DMS153 treated with DMSO at 0.1 percent for 48 hours (cell line): Measurements from ENCODE around the gene SNRPA.

Experiments used
- DNase-seq: peaks from one replicate; lab custom pipeline; 2025; ENCODE audit not compliant: unreplicated experiment; lab: John Stamatoyannopoulos, UW

SNRPA gene

DNA sequence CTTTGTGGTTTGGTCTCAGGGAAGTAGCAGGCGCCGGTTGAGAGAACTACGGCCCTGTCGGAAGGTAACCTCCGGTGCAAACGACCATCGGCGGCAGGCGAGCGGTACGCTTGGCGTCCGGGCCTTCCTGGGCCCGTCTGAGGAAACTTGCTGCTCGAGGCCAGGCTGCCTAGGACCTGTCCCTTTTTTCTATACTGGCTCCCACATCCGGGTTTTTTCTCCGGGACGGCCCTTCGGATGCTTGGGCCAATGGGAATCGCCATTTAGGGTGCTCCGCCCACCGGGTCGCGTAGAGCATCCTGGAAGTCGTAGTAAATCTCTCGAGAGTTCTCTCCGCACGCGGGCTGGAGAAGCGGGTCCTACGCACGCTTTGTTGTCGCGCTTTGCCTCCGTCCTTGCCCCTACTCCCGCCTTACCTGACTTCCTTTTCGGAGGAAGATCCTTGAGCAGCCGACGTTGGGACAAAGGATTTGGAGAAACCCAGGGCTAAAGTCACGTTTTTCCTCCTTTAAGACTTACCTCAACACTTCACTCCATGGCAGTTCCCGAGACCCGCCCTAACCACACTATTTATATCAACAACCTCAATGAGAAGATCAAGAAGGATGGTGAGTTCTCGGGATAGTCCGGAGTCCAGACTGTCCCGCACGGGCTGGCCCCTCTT lies at the start of gene SNRPA:
TSS of gene SNRPA (plus strand) at position 330 of the 664 bp plus-strand sequence. CDS start at position 536, 206 bp downstream.
- DNase-seq, result peak; percentile 98

DNA sequence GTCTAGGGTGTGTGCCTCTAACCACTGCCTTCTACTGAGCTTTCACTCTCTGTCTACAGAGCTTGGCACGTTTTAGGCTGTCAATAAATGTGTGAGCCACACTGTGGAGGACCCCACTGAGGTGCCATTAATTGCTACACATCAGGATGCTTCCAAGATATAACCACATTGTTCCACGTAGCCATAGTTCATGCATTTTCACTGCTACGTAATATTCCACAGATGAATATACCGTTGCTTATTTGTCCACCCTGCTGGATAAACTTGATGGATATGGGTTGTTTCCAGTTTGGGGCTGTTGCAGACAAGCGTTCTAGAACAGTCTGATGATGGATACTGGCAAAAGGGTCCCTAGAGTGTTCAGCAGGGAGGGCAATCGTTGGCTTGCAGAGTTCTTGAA lies 49.2 kb upstream of the SNRPA start:
- no peak for DNase-seq

DNA sequence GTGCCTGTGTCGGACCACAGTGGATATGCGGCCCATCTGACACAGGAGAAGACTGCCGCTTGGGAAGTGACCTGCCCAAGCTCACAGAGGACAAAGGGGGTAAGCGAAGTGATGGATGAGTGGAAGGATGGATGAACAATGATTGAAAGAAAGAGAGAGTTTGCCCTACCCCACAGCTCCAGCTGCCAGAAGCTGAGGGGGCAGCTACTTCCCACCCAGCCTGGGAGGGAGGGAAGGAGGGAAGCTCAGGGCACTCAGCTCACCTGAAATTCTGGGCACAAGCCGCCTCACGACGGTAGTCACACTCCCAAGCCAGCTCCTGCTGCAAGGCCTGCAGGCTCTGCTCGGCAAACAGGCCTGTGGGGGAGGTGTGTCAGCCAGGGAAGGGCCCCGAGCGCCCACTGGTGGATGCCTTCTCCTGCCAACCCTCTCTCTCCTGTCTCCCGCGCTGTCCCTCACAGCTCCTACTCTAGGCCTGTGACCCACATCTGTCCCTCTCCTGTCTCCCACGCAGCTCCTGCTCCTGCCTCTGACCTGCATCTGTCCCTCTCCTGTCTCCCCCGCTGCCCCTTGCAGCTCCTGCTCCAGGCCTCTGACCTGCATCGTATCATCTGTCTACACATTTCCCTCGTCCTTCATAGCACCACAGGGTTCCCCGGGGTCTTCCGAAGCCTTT lies 48.5 kb upstream of the SNRPA start:
- DNase-seq, result no peak

DNA sequence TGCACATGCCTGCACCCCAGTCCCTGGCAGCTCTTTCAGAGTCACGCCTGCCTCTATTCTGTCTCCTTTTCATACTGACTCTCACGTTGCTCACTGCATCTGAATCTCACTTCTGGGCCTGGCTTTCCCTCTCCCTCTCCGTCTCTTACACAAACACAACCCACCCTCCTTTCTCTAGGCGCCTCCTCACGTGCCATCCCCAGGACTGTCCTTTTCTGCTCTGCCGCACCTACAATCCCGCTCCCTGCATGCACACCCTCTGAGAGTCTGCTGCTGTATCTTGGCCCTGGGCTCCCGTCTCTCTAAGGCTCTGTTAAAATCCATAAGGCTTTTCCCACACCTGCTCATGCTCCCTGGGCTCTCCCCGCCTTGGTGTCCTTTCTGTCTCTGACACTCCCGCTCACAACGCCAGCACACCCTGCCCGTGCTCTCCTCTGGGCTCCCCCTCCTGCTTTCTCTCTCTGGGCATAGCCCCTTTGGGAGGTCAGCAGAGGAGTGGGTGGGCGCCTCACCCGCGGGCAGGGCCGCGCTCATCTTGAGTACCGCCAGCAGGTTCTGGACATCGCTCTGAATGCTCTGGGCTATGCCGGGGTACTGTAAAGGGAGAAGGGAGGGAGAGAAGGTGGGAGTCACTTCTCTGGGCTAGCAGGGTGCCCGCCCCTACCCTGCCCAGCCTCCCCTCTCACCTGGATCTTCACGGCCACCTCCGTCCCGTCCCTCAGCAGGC lies 47.8 kb upstream of the SNRPA start:
- no peak for DNase-seq

DNA sequence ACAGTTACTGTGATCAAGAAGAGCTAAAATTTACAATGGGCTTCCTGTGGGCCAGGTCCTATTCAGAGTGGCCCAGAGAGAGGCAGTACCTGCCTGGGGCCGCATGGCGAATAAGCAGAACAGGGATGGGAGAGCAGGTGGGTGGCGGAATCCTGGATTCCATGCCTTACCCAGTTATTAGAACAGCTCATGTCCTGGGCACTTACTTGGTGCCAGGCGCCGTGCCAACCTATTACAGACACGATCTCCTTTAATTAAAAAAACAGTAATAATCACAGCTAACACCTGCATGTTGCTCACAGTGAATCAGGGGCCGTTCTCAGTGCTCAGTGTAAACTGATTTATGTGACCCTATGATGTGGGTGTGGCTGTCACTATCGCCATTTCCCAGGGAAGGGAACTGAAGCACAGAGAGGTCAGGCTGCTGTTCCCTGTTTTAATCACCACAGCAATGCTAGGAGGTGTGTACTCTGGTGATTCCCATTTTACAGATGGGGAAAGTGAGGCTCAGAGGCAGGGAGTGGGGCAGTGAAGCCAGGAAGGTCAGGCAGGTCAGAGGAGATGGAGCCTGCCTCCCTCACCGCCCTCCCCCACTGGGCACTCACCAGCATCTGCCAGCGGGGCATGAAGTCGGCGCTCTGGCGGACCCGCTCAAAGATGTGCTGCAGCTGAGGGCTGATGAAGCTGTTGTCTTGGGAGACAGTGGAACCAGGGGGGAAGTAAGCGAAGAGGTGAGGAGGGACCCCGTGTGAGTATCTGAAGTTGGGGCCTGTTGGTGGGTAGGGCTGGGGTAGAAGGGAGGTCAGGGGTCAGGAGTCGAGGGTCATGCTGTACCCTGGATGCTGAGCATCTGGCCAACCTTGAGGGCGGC lies 46.3 kb upstream of the SNRPA start:
- DNase-seq, result no peak

DNA sequence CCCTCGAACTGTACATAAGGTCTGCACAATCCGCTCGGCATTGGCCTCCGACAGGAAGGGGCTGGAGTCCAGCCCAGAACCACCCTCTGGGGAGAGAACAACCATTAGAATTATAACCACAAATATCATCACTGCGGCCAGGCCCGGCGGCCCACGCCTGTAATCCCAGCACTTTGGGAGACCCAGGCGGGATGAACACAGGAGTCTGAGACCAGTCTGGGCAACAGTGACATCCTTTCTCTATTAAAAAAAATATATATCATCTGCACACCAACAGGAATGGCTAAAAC lies 45.7 kb upstream of the SNRPA start:
- DNase-seq, result no peak

DNA sequence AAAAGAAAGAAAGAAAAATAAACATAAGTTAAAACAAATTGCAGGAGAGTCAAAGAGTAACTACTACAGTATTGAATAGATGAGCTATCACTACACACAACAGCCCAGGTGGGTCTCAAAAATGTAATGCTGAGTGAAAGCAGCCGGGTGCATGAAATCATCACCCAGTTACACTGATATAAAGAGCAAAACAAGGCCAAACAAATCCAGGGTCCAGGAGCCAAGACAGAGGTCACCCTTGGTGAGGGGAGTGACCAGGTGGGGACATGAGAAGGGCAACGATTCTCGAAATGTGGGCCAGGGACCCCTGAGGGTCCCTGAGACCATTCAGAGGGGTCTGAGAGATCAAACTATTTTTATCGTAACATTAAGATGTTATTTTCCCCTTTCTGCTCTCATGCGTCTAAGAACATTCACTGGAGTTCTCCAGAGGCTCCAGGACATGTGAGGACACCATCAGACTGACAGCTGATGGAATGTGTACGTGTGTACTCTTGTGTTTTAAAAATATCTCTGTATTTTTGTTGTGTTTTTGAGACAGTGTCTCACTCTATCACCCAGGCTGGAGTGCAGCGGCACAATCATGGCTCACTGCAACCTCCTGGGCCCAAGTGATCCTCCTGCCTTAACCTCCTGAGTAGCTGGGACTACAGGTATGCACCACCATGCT lies 44.9 kb upstream of the SNRPA start:
- no peak for DNase-seq

DNA sequence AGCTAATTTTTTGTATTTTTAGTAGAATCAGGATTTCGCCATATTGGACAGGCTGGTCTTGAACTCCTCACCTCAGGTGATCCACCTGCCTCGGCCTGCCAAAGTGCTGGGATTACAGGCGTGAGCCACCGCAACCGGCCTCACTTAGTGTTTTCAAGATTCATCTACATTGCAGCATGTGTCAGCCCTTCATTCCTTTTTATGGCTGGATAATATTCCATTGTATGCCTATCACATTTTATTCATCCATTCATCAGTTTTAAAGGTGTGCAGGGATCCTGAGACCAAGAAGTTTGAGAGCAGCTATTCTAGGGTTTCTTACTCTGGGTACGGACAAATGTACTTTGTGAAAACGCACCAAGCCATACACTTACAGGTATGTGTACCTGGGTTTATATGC lies 43.4 kb upstream of the SNRPA start:
- no peak for DNase-seq

DNA sequence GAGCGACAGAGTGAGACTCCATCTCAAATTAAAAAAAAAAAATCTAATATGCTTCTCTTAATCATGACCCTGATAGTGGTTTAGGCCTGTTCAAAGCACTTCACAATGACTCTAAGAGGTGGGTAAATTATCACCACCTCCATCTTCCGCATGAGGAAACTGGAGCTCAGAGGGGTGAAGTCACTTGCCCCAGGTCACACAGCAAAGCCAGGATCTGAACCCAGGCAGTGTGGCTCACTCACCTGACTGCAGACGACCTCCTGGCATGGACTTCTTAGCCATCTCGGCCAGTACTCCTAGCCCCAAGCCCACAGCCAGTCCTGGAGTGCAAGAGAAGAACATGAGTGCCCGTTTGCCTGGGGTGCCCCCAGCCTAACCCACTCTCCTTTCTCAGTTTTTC lies 41.2 kb upstream of the SNRPA start:
- no peak for DNase-seq

DNA sequence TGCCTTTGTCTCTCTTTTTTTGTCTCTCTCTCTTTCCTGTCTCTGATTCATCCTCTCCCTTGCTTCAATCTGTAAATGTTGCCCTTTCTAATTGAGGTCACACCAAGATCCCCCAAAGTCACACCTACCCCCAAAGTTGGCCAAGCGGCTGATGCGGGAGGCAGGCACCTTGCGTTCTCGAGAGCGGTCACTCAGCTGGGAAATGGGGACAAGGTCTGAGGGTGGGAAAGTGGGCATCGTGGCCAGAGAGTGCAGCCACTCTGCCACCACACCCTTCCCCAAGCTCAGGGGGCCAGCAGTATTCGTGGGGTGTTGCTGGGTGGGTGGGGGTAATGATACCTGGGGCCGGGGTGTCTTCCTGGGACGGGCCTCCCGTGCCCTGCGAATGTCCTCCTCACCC lies 37.1 kb upstream of the SNRPA start:
- DNase-seq, result no peak

DNA sequence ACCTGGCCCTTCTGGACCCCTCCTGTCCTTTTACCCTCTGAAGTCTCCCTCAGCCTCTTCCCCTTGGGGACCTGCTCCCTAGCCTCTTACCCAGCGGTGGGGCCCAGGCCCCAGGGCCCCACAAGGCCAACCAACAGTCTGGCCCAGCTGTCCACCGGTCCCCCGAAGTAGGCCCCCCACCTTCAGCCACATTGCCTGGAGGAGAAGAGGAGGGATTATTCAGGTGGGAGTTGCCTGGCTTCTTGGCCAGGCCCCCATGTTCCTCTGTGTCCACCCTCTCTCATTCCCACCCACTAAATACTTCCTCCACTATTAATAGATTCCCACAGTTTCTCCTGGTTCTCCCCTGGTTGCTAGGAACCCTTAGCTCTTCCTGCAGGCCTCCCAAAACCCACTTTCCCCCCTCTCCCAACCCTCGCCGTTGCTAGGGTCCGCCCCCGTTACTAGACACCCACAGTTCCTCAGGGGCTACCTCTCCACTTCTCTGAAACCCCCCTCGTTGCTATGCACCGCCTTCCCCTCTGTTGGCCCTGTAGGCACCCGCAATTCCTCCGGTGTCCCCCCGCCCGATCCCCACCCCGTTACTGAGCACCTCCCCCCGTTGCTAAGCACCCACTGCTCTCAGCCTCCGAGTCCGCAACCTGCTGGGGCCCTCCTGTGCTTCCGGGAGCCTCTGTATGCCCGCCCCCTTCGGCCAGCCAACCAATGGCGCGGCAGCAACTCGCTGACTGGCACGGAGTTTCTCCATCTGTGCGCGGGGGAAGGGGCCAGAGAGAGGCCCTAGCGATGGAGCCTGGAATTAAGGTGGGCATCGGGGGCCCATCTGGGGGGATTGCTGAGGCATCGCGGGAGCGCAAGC lies 36.3 kb upstream of the SNRPA start:
- peak; percentile 89 for DNase-seq

DNA sequence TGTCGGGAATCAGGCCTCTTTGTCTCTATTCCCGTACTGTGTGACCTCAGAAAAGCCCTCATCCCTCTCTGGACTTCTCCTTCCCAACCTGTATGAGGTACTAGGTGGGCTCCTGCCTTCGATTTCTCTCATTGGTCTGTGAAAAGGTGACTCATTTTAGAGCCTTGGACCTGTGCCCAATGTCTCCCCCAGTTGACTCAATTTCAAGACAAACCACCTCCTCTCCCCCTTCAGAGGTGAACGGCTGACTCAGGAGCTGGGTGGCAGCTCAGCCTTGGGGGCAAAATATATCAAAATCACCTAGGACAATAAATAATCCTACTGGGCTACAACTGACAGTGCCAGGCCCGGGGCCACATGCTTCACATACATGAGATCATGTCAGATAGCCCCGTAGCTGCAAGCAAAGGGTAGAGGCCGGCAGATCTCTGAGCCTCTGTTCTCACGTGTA lies 34.9 kb upstream of the SNRPA start:
- no peak for DNase-seq

DNA sequence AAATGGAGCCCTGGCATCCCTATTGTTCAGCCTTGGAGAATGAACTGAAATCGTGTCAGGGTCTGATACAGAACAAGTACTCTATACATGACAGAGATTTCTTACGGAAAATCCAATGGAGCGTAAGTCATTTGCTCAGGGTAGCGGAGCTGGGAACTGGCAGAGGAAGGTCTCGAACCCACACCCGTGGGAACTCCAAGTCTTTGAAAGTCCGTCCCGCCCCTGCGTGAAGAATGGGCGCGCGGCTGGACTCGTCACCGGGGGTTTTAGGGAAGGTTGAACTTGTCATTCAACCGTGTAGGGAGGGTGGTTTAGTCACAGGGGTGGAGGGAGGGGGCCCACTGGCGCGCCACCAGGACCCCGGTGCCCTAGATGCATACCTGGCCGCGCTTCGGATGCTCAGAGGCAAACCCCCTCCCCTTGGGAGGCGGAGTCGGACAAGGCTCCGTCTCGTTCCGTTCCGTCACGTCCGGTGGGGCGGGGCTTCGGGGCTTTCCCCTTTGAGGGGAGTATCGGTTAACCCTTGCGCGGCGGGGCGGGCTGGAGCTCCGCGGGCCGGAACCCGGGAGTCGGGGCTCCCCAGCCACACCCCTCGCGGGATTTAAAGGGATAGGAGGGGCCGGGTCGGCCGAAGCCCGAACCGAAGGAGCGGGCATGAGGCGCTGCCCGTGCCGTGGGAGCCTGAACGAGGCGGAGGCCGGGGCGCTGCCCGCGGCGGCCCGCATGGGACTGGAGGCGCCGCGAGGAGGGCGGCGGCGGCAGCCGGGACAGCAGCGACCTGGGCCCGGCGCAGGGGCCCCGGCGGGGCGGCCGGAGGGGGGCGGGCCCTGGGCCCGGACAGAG lies 34.3 kb upstream of the SNRPA start, which contains the start of the genes COQ8B and ITPKC:
TSS of gene COQ8B (minus strand) at position 405 of the 843 bp plus-strand sequence. CDS start 2,254 bp downstream, outside the sequence.
TSS of gene ITPKC (plus strand) at position 631 of the 843 bp plus-strand sequence. CDS start at position 655, 24 bp downstream.
- peak; percentile 81 for DNase-seq

DNA sequence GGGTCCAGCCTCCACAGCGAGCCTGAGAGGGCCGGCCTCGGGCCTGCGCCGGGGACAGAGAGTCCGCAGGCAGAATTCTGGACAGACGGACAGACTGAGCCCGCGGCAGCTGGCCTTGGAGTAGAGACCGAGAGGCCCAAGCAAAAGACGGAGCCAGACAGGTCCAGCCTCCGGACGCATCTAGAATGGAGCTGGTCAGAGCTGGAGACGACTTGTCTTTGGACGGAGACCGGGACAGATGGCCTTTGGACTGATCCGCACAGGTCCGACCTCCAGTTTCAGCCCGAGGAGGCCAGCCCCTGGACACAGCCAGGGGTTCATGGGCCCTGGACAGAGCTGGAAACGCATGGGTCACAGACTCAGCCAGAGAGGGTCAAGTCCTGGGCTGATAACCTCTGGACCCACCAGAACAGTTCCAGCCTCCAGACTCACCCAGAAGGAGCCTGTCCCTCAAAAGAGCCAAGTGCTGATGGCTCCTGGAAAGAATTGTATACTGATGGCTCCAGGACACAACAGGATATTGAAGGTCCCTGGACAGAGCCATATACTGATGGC lies 33.6 kb upstream of the SNRPA start:
- no peak for DNase-seq

DNA sequence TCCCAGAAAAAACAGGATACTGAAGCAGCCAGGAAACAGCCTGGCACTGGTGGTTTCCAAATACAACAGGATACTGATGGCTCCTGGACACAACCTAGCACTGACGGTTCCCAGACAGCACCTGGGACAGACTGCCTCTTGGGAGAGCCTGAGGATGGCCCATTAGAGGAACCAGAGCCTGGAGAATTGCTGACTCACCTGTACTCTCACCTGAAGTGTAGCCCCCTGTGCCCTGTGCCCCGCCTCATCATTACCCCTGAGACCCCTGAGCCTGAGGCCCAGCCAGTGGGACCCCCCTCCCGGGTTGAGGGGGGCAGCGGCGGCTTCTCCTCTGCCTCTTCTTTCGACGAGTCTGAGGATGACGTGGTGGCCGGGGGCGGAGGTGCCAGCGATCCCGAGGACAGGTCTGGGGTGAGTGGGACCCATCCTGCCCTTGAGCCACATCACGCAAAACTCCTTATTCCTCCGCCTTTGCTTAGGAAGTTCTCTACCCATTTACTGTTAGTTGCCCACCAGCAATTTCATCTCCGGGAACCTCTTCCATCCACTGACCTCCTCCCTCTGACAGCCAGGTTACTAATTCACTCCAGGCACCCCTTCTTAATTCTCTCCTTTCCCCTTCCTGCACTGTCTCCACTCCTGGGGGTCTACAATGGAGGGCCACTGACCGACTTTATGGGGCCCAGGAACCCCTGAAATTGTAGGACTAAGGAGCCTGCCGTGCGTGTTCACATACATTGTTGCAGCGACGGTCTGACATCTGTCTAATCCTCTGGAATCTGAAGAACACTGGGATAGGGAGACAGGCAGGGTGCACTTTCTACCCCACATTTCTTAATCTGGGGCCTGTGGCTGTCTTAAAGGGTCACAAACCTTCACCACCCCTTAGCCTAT lies 32.9 kb upstream of the SNRPA start:
- DNase-seq, result no peak

DNA sequence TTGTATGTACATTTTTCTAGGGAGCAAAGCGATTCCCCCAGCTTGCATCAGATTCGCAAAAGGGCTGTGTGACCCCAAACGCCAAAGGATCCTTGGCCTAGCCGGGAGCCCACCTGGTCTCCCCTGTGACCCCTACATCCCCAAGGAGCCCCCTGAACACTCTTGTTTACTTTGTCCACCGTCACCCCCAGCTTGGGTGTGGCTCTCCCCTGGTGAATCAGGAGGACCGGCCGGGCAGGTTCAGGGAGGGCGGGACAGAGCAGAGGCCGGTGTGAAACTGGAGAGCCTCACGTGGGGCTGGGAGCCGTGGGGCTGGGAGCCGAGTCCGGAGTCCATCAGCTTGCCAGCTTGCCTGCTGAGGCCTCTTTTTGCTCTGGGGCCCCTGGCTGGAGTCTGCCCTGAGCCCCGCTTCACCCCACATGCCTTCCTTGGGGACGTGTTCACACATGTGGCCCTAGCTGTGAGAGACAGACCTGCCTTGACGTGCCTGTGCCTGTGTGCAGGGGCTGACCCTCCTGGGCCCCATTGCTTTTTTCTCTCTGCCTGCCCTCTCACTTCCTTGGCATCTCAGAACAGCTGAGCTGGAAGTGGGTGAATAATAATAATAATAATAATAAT lies 32.1 kb upstream of the SNRPA start:
- no peak for DNase-seq

DNA sequence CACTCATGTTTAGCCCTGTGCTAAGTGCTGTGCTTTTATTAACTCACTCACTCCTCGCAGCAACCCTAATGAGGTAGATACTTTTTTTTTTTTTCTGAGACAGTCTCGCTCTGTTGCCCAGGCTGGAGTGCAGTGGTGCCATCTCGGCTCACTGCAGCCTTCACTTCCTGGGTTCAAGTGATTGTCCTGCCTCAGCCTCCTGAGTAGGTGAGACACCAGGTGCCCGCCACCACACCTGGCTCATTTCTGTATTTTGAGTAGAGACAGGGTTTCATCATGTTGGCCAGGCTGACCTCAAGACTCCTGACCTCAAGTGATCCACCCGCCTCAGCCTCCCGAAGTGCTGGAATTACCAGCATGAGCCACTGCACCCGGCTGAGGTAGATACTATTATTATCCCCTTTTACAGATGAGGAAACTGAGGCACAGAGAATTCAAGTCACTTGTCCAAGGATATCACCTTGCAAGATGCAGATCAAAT lies 31.5 kb upstream of the SNRPA start:
- DNase-seq, result no peak
